Measurements from ENCODE around the gene ZNF385C. TPM values are rescaled to one million over a fixed set of nuclear protein-coding genes. Genes with fewer than 3 reads are reported as not detected.

The ZNF385C gene
- total and polyA plus RNA-seq, 2 donors (not counting 1 experiment from before 2014, with no cell fraction given): under 0.01 to 0.03 TPM

GRCh38 chr17:42087736-42088705, 10.3 kb downstream of the ZNF385C start:
- no peak overlapping the region for H3K9ac ChIP-seq (ENCODE audit: insufficient read depth, low read length)
- peaks cover 9% of the 10 kb centered on the region for H3K27me3 ChIP-seq (ENCODE audit: control insufficient read depth, insufficient read depth, low read length)
- no peaks in the 10 kb centered on the region for H3K9me3 ChIP-seq (ENCODE audit: control insufficient read depth, insufficient read depth, low read depth, low read length)
- TF ChIP-seq EZH2 (IDR thresholded peaks at IDR 0.05; ENCODE audit: low read length, missing control alignments) (no peak), CTCF (conservative IDR thresholded peaks at IDR 0.05 in 1 of 2, IDR thresholded peaks at IDR 0.05 in 1 of 2; ENCODE audit: low read depth in 1 of 2, low read length in 2 of 2) (no peak)
- no peaks in the 10 kb centered on the region for H3K4me1 ChIP-seq (ENCODE audit: control insufficient read depth, extremely low read depth, insufficient read depth, low read length)
- no peak overlapping the region for H2AFZ ChIP-seq (ENCODE audit: low read length)
- no peaks in the 10 kb centered on the region for H3K36me3 ChIP-seq (ENCODE audit: control insufficient read depth, insufficient read depth, low read length)
- H3K4me3 ChIP-seq (replicated peaks in 1 of 4; ENCODE audit: control extremely low read depth in 1 of 4, insufficient read depth in 1 of 4, low read depth in 3 of 4, low read length in 4 of 4): no peak overlapping the region
- no peak for DNase-seq (ENCODE audit: low read depth in 2 of 2)
- no peaks in the 10 kb centered on the region for H3K79me2 ChIP-seq (ENCODE audit: control insufficient read depth, insufficient read depth, low read length)
- no peak overlapping the region for H3K27ac ChIP-seq (ENCODE audit: insufficient read depth, low read length)
- H3K4me2 ChIP-seq (ENCODE audit: extremely low read depth, insufficient read depth, low read length): no peak overlapping the region
- no peaks in the 10 kb centered on the region for H4K20me1 ChIP-seq (ENCODE audit: control insufficient read depth, extremely low read depth, insufficient read depth, low read length)

- Histone ChIP-seq H2AFZ (ENCODE audit: low read length) (no peak overlapping the region), H3K9me3 (ENCODE audit: control insufficient read depth, insufficient read depth, low read depth, low read length) (no peaks in the 10 kb centered on the region), H4K20me1 (ENCODE audit: control insufficient read depth, extremely low read depth, insufficient read depth, low read length) (no peaks in the 10 kb centered on the region), H3K4me2 (ENCODE audit: extremely low read depth, insufficient read depth, low read length) (no peak overlapping the region), H3K79me2 (ENCODE audit: control insufficient read depth, insufficient read depth, low read length) (no peaks in the 10 kb centered on the region), H3K4me1 (ENCODE audit: control insufficient read depth, extremely low read depth, insufficient read depth, low read length) (no peaks in the 10 kb centered on the region), H3K36me3 (ENCODE audit: control insufficient read depth, insufficient read depth, low read length) (no peaks in the 10 kb centered on the region), H3K9ac (ENCODE audit: insufficient read depth, low read length) (no peak overlapping the region), H3K27ac (ENCODE audit: insufficient read depth, low read length) (no peak overlapping the region), H3K4me3 (replicated peaks in 1 of 4; ENCODE audit: control extremely low read depth in 1 of 4, insufficient read depth in 1 of 4, low read depth in 3 of 4, low read length in 4 of 4) (no peak overlapping the region), H3K27me3 (ENCODE audit: control insufficient read depth, insufficient read depth, low read length) (peaks cover 9% of the 10 kb centered on the region)
- DNase-seq (ENCODE audit: low read depth in 2 of 2): no peak
- TF ChIP-seq CTCF (conservative IDR thresholded peaks at IDR 0.05 in 1 of 2, IDR thresholded peaks at IDR 0.05 in 1 of 2; ENCODE audit: low read depth in 1 of 2, low read length in 2 of 2): no peak
- no peak for TF ChIP-seq EZH2 (IDR thresholded peaks at IDR 0.05; ENCODE audit: low read length, missing control alignments)
Measured at GRCh38 chr17:42087042-42087701, 11.1 kb downstream of the ZNF385C start.

- DNase-seq (ENCODE audit: low read depth in 2 of 2): no peak
Measured at GRCh38 chr17:42081516-42082129, 16.6 kb downstream of the ZNF385C start.

More at GRCh38 chr17:42081516-42082129, 16.6 kb downstream of the ZNF385C start:
- Histone ChIP-seq H3K27ac (ENCODE audit: insufficient read depth, low read length) (no peak overlapping the region), H3K9ac (ENCODE audit: insufficient read depth, low read length) (no peak overlapping the region), H3K27me3 (ENCODE audit: control insufficient read depth, insufficient read depth, low read length) (peaks cover 13% of the 10 kb centered on the region), H3K9me3 (ENCODE audit: control insufficient read depth, insufficient read depth, low read depth, low read length) (no peaks in the 10 kb centered on the region), H3K4me2 (ENCODE audit: extremely low read depth, insufficient read depth, low read length) (no peak overlapping the region), H3K4me3 (replicated peaks in 1 of 4; ENCODE audit: control extremely low read depth in 1 of 4, insufficient read depth in 1 of 4, low read depth in 3 of 4, low read length in 4 of 4) (no peak overlapping the region), H3K36me3 (ENCODE audit: control insufficient read depth, insufficient read depth, low read length) (no peaks in the 10 kb centered on the region), H4K20me1 (ENCODE audit: control insufficient read depth, extremely low read depth, insufficient read depth, low read length) (no peaks in the 10 kb centered on the region), H2AFZ (ENCODE audit: low read length) (no peak overlapping the region), H3K79me2 (ENCODE audit: control insufficient read depth, insufficient read depth, low read length) (no peaks in the 10 kb centered on the region), H3K4me1 (ENCODE audit: control insufficient read depth, extremely low read depth, insufficient read depth, low read length) (no peaks in the 10 kb centered on the region)
- no peak for TF ChIP-seq CTCF (conservative IDR thresholded peaks at IDR 0.05 in 1 of 2, IDR thresholded peaks at IDR 0.05 in 1 of 2; ENCODE audit: low read depth in 1 of 2, low read length in 2 of 2)
